ENCODE data around the gene IFNLR1.

The IFNLR1 gene

GRCh38 chr1:24147816-24148215 is 39.3 kb downstream of the IFNLR1 start:
- DNase-seq (ENCODE audit: low read depth) = no peak

- no peak for DNase-seq (ENCODE audit: low read depth)
Measured at GRCh38 chr1:24147194-24147593, 39.9 kb downstream of the IFNLR1 start.

GRCh38 chr1:24142546-24143534 is 44.2 kb downstream of the IFNLR1 start, which contains the start of gene IL22RA1:
Gene IL22RA1, minus strand, starts transcription at chr1:24143140. Its CDS starts 58 bp downstream, at chr1:24143082.
- DNase-seq (ENCODE audit: low read depth) = no peak

GRCh38 chr1:24141311-24141997 is 45.6 kb downstream of the IFNLR1 start:
- DNase-seq (ENCODE audit: low read depth) = no peak

- DNase-seq (ENCODE audit: low read depth) = no peak
Measured at GRCh38 chr1:24140741-24141181, 46.3 kb downstream of the IFNLR1 start.

- DNase-seq (ENCODE audit: low read depth) = no peak
Measured at GRCh38 chr1:24139841-24140425, 47.2 kb downstream of the IFNLR1 start.

- DNase-seq (ENCODE audit: low read depth) = no peak
Measured at GRCh38 chr1:24139222-24139489, 47.9 kb downstream of the IFNLR1 start.

GRCh38 chr1:24138476-24139221 is 48.4 kb downstream of the IFNLR1 start:
- DNase-seq (ENCODE audit: low read depth) = no peak

GRCh38 chr1:24136956-24137539 is 50.0 kb downstream of the IFNLR1 start:
- no peak for DNase-seq (ENCODE audit: low read depth)

GRCh38 chr1:24134376-24134775 is 52.7 kb downstream of the IFNLR1 start:
- no peak for DNase-seq (ENCODE audit: low read depth)

GRCh38 chr1:24133819-24134218 is 53.3 kb downstream of the IFNLR1 start:
- no peak for DNase-seq (ENCODE audit: low read depth)

- DNase-seq (ENCODE audit: low read depth) = no peak
Measured at GRCh38 chr1:24130385-24130784, 56.7 kb downstream of the IFNLR1 start.

GRCh38 chr1:24127801-24128363 is 59.2 kb downstream of the IFNLR1 start:
- no peak for DNase-seq (ENCODE audit: low read depth)

GRCh38 chr1:24127134-24127800 is 59.8 kb downstream of the IFNLR1 start:
- DNase-seq (ENCODE audit: low read depth) = no peak

- no peak for DNase-seq (ENCODE audit: low read depth)
Measured at GRCh38 chr1:24126672-24127023, 60.4 kb downstream of the IFNLR1 start.

- no peak for DNase-seq (ENCODE audit: low read depth)
Measured at GRCh38 chr1:24126018-24126671, 60.9 kb downstream of the IFNLR1 start.

- no peak for DNase-seq (ENCODE audit: low read depth)
Measured at GRCh38 chr1:24125456-24125855, 61.6 kb downstream of the IFNLR1 start.

GRCh38 chr1:24124980-24125379 is 62.1 kb downstream of the IFNLR1 start:
- DNase-seq (ENCODE audit: low read depth) = no peak

GRCh38 chr1:24123611-24124010 is 63.5 kb downstream of the IFNLR1 start:
- no peak for DNase-seq (ENCODE audit: low read depth)

- DNase-seq (ENCODE audit: low read depth) = no peak
Measured at GRCh38 chr1:24122776-24123175, 64.3 kb downstream of the IFNLR1 start.
